HG03432 (cell line): ENCODE data around the gene KIFC3.
"Not testable (repeated sequence)": the region's sequence is repeated elsewhere in the genome, so short reads cannot be mapped to it uniquely, and the experiment has no call there.

Experiments
- ATAC-seq: cut with Tn5 transposase; IDR thresholded peaks from one replicate; pipeline ENCODE4 v1.9.1; 2021; ENCODE audit warnings: mild to moderate bottlenecking, moderate library complexity; ENCODE audit not compliant: unreplicated experiment

KIFC3 gene

GRCh38 chr16:57726433-57726947, 75.8 kb downstream of the KIFC3 start:
- no peak for ATAC-seq

- ATAC-seq: no peak
Measured at GRCh38 chr16:57725976-57726375, 76.3 kb downstream of the KIFC3 start.

- ATAC-seq: no peak
Measured at GRCh38 chr16:57725554-57725953, 76.7 kb downstream of the KIFC3 start.

GRCh38 chr16:57725151-57725550, 77.1 kb downstream of the KIFC3 start:
- no peak for ATAC-seq

- no peak for ATAC-seq
Measured at GRCh38 chr16:57724531-57724930, 77.8 kb downstream of the KIFC3 start.

- no peak for ATAC-seq
Measured at GRCh38 chr16:57723170-57723569, 79.1 kb downstream of the KIFC3 start.

GRCh38 chr16:57722651-57723050, 79.6 kb downstream of the KIFC3 start:
- ATAC-seq: no peak

- ATAC-seq: no peak
Measured at GRCh38 chr16:57722210-57722499, 80.1 kb downstream of the KIFC3 start.

- peak; percentile 53 for ATAC-seq
Measured at GRCh38 chr16:57721356-57722209, 80.7 kb downstream of the KIFC3 start.

- no peak for ATAC-seq
Measured at GRCh38 chr16:57720142-57720575, 82.1 kb downstream of the KIFC3 start.

GRCh38 chr16:57714047-57714446, 88.2 kb downstream of the KIFC3 start:
- no peak for ATAC-seq

GRCh38 chr16:57713596-57713995, 88.7 kb downstream of the KIFC3 start:
- no peak for ATAC-seq

- ATAC-seq: not testable (repeated sequence)
Measured at GRCh38 chr16:57712569-57712968, 89.7 kb downstream of the KIFC3 start.

GRCh38 chr16:57711993-57712392, 90.3 kb downstream of the KIFC3 start:
- no peak for ATAC-seq

GRCh38 chr16:57711346-57711745, 90.9 kb downstream of the KIFC3 start:
- ATAC-seq: no peak

- no peak for ATAC-seq
Measured at GRCh38 chr16:57709663-57710062, 92.6 kb downstream of the KIFC3 start.
